Measurements from ENCODE around the gene LINGO3.

DNA sequence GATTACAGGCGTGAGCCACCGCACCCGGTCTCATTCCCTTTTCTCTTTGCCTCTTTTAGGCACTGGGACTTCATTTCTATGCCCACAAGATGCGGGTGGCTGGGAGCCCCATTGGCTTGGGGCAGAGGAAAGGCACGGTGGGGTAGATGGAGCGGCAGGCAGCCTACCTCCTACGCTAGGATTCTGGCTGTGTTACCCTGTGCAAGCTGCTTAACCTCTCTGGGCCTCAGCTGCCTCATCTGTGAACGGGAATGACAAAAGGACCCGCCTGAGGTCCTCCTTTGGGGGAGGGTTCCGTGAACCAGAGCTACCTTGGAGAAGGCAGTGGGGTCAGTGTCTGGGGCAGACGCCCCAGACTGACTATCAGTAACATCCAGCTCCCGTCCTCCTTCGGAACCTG is 9.3 kb upstream of the LINGO3 start:
- no peak for TF ChIP-seq POLR2A (IDR thresholded peaks at IDR 0.05; ENCODE audit: low read depth, low read length)
- TF ChIP-seq, protein P1, sequence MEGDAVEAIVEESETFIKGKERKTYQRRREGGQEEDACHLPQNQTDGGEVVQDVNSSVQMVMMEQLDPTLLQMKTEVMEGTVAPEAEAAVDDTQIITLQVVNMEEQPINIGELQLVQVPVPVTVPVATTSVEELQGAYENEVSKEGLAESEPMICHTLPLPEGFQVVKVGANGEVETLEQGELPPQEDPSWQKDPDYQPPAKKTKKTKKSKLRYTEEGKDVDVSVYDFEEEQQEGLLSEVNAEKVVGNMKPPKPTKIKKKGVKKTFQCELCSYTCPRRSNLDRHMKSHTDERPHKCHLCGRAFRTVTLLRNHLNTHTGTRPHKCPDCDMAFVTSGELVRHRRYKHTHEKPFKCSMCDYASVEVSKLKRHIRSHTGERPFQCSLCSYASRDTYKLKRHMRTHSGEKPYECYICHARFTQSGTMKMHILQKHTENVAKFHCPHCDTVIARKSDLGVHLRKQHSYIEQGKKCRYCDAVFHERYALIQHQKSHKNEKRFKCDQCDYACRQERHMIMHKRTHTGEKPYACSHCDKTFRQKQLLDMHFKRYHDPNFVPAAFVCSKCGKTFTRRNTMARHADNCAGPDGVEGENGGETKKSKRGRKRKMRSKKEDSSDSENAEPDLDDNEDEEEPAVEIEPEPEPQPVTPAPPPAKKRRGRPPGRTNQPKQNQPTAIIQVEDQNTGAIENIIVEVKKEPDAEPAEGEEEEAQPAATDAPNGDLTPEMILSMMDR (conservative IDR thresholded peaks at IDR 0.05; ENCODE audit: low read depth, low read length): no peak
- TF ChIP-seq, protein P2, sequence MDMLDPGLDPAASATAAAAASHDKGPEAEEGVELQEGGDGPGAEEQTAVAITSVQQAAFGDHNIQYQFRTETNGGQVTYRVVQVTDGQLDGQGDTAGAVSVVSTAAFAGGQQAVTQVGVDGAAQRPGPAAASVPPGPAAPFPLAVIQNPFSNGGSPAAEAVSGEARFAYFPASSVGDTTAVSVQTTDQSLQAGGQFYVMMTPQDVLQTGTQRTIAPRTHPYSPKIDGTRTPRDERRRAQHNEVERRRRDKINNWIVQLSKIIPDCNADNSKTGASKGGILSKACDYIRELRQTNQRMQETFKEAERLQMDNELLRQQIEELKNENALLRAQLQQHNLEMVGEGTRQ (IDR thresholded peaks at IDR 0.05; ENCODE audit: low read depth, low read length): no peak
- TF ChIP-seq FOS (IDR thresholded peaks at IDR 0.05; ENCODE audit: low read depth, low read length): no peak
- no peak for TF ChIP-seq SMC3 (IDR thresholded peaks at IDR 0.05; ENCODE audit: low read depth, low read length)
- TF ChIP-seq RAD21 (IDR thresholded peaks at IDR 0.05; ENCODE audit: low read length): no peak
